K562 (cell line): ENCODE results near the gene ARL5C.

ENCODE experiments used
- EP300 ChIP-seq: IDR thresholded peaks from 2 replicates; pipeline ENCODE4 v1.6.1; 2012; ENCODE audit warnings: low read length, improper control_type of control experiment
- HMG20A ChIP-seq: fragments of 450-650 bp; formaldehyde crosslinking; conservative IDR thresholded peaks from 2 replicates; pipeline ENCODE4 v1.4.0; 2020; ENCODE audit warnings: mild to moderate bottlenecking, mixed read lengths
- HNRNPL ChIP-seq: fragments of 200-400 bp; formaldehyde crosslinking; IDR thresholded peaks from 2 replicates; pipeline ENCODE4 v1.6.1; 2017; ENCODE audit warnings: low read depth, mild to moderate bottlenecking, low read length
- MLX ChIP-seq, 2 experiments: fragments of 450-650 bp in 1 of 2; sonication (generic) in 1 of 2; formaldehyde crosslinking; conservative IDR thresholded peaks; 2 replicates each; pipeline versions ENCODE4 v1.4.0 to v1.8.1; 2020 to 2022; ENCODE audit warnings: mild to moderate bottlenecking in 1 of 2, missing genetic modification reagents in 1 of 2
- NFIC ChIP-seq: fragments of 450-650 bp; IDR thresholded peaks from 2 replicates; pipeline ENCODE4 v1.6.1; 2017; ENCODE audit warnings: mild to moderate bottlenecking, inconsistent platforms
- POLR2AphosphoS5 ChIP-seq: IDR thresholded peaks from 2 replicates; pipeline ENCODE4 v1.6.1; 2011; ENCODE audit warnings: mild to moderate bottlenecking, low read depth, low read length, moderate library complexity; ENCODE audit not compliant: control insufficient read depth, insufficient read depth
- RREB1 ChIP-seq: fragments of 250-450 bp; sonication (Bioruptor Pico); IDR thresholded peaks from 2 replicates; pipeline ENCODE4 v1.4.0; 2020
- ZBTB17 ChIP-seq: fragments of 450-650 bp; formaldehyde crosslinking; IDR thresholded peaks from 2 replicates; pipeline ENCODE4 v1.4.0; 2020; ENCODE audit warnings: mild to moderate bottlenecking
- ZFP36 ChIP-seq: fragments of 150-350 bp; IDR thresholded peaks from 2 replicates; pipeline ENCODE4 v1.6.1; 2018; ENCODE audit warnings: low read length, low read depth; ENCODE audit not compliant: partially characterized antibody
- TF ChIP-seq, protein P1 (sequence below): fragments of 250-450 bp; sonication (Bioruptor Pico); IDR thresholded peaks from 2 replicates; pipeline ENCODE4 v1.4.0; 2020; ENCODE audit warnings: mild to moderate bottlenecking

- TF ChIP-seq ZBTB17 (no peak), HMG20A (no peak), NFIC (no peak), RREB1 (no peak), MLX (CRISPR knock-in tag; conservative IDR thresholded peaks at IDR 0.05) (no peak), POLR2AphosphoS5 (no peak), HNRNPL (no peak), ZFP36 (no peak), EP300 (no peak)
- TF ChIP-seq, protein P1, sequence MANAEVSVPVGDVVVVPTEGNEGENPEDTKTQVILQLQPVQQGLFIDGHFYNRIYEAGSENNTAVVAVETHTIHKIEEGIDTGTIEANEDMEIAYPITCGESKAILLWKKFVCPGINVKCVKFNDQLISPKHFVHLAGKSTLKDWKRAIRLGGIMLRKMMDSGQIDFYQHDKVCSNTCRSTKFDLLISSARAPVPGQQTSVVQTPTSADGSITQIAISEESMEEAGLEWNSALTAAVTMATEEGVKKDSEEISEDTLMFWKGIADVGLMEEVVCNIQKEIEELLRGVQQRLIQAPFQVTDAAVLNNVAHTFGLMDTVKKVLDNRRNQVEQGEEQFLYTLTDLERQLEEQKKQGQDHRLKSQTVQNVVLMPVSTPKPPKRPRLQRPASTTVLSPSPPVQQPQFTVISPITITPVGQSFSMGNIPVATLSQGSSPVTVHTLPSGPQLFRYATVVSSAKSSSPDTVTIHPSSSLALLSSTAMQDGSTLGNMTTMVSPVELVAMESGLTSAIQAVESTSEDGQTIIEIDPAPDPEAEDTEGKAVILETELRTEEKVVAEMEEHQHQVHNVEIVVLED (CRISPR knock-in tag): no peak
Measured at GRCh38 chr17:39174920-39175694, 9.1 kb upstream of the ARL5C start.
